Measurements from ENCODE around the gene COPS9.

DNA sequence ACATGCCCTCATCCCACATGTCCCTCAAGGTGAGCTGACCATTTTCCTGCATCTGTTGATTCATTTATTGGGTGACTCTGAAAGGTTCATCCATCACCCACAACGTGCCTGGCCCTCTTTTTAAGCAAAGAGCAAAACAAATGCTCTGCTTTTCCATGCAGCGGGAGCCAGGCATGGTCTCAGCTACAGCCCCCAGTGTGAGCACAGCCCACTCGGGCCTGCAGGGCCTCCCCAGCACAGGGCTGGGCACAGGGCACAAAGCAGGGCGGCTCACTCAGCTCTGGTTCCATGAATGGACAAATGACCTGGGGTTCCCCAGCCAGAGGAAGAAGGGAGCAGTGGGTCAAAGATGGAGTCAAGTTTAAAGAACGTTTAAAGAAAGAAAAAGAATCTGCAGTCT is 28.5 kb upstream of the COPS9 start:
- TF ChIP-seq, protein P1, sequence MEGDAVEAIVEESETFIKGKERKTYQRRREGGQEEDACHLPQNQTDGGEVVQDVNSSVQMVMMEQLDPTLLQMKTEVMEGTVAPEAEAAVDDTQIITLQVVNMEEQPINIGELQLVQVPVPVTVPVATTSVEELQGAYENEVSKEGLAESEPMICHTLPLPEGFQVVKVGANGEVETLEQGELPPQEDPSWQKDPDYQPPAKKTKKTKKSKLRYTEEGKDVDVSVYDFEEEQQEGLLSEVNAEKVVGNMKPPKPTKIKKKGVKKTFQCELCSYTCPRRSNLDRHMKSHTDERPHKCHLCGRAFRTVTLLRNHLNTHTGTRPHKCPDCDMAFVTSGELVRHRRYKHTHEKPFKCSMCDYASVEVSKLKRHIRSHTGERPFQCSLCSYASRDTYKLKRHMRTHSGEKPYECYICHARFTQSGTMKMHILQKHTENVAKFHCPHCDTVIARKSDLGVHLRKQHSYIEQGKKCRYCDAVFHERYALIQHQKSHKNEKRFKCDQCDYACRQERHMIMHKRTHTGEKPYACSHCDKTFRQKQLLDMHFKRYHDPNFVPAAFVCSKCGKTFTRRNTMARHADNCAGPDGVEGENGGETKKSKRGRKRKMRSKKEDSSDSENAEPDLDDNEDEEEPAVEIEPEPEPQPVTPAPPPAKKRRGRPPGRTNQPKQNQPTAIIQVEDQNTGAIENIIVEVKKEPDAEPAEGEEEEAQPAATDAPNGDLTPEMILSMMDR (IDR thresholded peaks at IDR 0.05): no peak
- TF ChIP-seq SIN3A (IDR thresholded peaks at IDR 0.05; ENCODE audit: borderline replicate concordance, insufficient read depth, low read depth, low read length): no peak
